GM23338 (cell line): ENCODE measurements around the gene GABARAPL1. TPM values are rescaled to one million over a fixed set of nuclear protein-coding genes. Genes with fewer than 3 reads are reported as not detected.

Experiments used
- ATAC-seq: fragments of 200-7000 bp; cut with Tn5 transposase; 3 replicates; pipeline ENCODE4 v1.9.1; 2020
- DNase-seq: peaks from one replicate; pipeline ENCODE4 v3.0.0-alpha.2; 2015; ENCODE audit warnings: low spot score
- H2AFZ ChIP-seq: fragments of 200-600 bp; sonication (generic); 2 replicates; pipeline ENCODE4 v1.8.0; 2016; ENCODE audit warnings: antibody characterized with exemption, mild to moderate bottlenecking, moderate library complexity
- H3F3A ChIP-seq: fragments of 200-600 bp; sonication (generic); replicated peaks from 2 replicates; pipeline ENCODE4 v1.8.0; 2017; ENCODE audit warnings: antibody characterized with exemption, mixed run types, low read depth
- H3K27ac ChIP-seq: fragments of 200-600 bp; sonication (generic); 2 replicates; pipeline ENCODE4 v1.6.1; 2016; ENCODE audit warnings: low read depth
- H3K27me3 ChIP-seq: fragments of 200-600 bp; sonication (generic); 2 replicates; pipeline ENCODE4 v1.8.0; 2016; ENCODE audit warnings: mild to moderate bottlenecking, mixed run types, moderate library complexity; ENCODE audit not compliant: insufficient read depth
- H3K36me3 ChIP-seq: fragments of 200-600 bp; sonication (generic); 2 replicates; pipeline ENCODE4 v1.8.0; 2016; ENCODE audit warnings: mild to moderate bottlenecking; ENCODE audit not compliant: insufficient read depth
- H3K4me1 ChIP-seq: fragments of 200-600 bp; sonication (generic); 2 replicates; pipeline ENCODE4 v1.8.0; 2016; ENCODE audit warnings: mild to moderate bottlenecking, moderate library complexity; ENCODE audit not compliant: insufficient read depth
- H3K4me2 ChIP-seq: fragments of 200-600 bp; sonication (generic); 2 replicates; pipeline ENCODE4 v1.7.1; 2017; ENCODE audit warnings: mixed run types
- H3K4me3 ChIP-seq: fragments of 200-600 bp; sonication (generic); 2 replicates; pipeline ENCODE4 v1.6.1; 2016; ENCODE audit warnings: mixed run types
- H3K79me2 ChIP-seq: fragments of 200-600 bp; sonication (generic); replicated peaks from 2 replicates; pipeline ENCODE4 v1.8.0; 2017; ENCODE audit warnings: mild to moderate bottlenecking; ENCODE audit not compliant: insufficient read depth
- H3K9me2 ChIP-seq: fragments of 200-600 bp; sonication (generic); 2 replicates; pipeline ENCODE4 v1.8.0; 2017; ENCODE audit not compliant: insufficient read depth
- H4K20me1 ChIP-seq: fragments of 200-600 bp; sonication (generic); replicated peaks from 2 replicates; pipeline ENCODE4 v1.8.0; 2017; ENCODE audit warnings: mild to moderate bottlenecking; ENCODE audit not compliant: insufficient read depth
- H3K27ac Mint-ChIP-seq: 2 replicates; pipeline ENCODE4 v1.8.0; 2020; ENCODE audit warnings: inconsistent platforms, mild to moderate bottlenecking, moderate library complexity, mixed read lengths
- H3K27me3 Mint-ChIP-seq: 3 replicates; pipeline ENCODE4 v1.8.0; 2022; ENCODE audit warnings: low read depth, mild to moderate bottlenecking, moderate library complexity, mixed read lengths, inconsistent platforms; ENCODE audit not compliant: insufficient read depth, poor library complexity
- H3K36me3 Mint-ChIP-seq: 3 replicates; pipeline ENCODE4 v1.8.0; 2021; ENCODE audit warnings: low read depth, mild to moderate bottlenecking, inconsistent platforms, moderate library complexity, mixed read lengths
- H3K4me1 Mint-ChIP-seq: 3 replicates; pipeline ENCODE4 v1.8.0; 2020; ENCODE audit warnings: mild to moderate bottlenecking, inconsistent platforms, mixed read lengths
- H3K4me3 Mint-ChIP-seq: 3 replicates; pipeline ENCODE4 v1.8.0; 2021; ENCODE audit warnings: moderate library complexity, mild to moderate bottlenecking, inconsistent platforms, mixed read lengths
- H3K9me3 Mint-ChIP-seq: 3 replicates; pipeline ENCODE4 v1.8.0; 2020; ENCODE audit warnings: moderate library complexity, mild to moderate bottlenecking, inconsistent platforms, mixed read lengths
- CREB1 ChIP-seq: fragments of 250-450 bp; sonication (Bioruptor Pico); IDR thresholded peaks from 2 replicates; pipeline ENCODE4 v1.5.0; 2020; ENCODE audit warnings: low read depth, mild to moderate bottlenecking, moderate library complexity
- EZH2 ChIP-seq: fragments of 200-600 bp; sonication (generic); IDR thresholded peaks from one replicate; pipeline ENCODE4 v1.8.0; 2017; ENCODE audit warnings: antibody characterized with exemption, mild to moderate bottlenecking, low read depth; ENCODE audit not compliant: unreplicated experiment
- EZH2phosphoT487 ChIP-seq: fragments of 200-600 bp; sonication (generic); IDR thresholded peaks from one replicate; pipeline ENCODE4 v1.8.1; 2018; ENCODE audit warnings: antibody characterized with exemption; ENCODE audit not compliant: unreplicated experiment
- JUNB ChIP-seq: IDR thresholded peaks from one replicate; pipeline ENCODE4 v1.6.1; 2016; ENCODE audit warnings: antibody characterized with exemption; ENCODE audit not compliant: unreplicated experiment
- NANOG ChIP-seq: IDR thresholded peaks from 2 replicates; pipeline ENCODE4 v1.6.1; 2016; ENCODE audit warnings: antibody characterized with exemption, borderline replicate concordance
- POLR2AphosphoS5 ChIP-seq: IDR thresholded peaks from 2 replicates; pipeline ENCODE4 v1.6.1; 2016; ENCODE audit warnings: antibody characterized with exemption, low read depth
- STAT1 ChIP-seq: IDR thresholded peaks from one replicate; pipeline ENCODE4 v1.6.1; 2016; ENCODE audit warnings: antibody characterized with exemption; ENCODE audit not compliant: unreplicated experiment
- ZNF114 ChIP-seq: fragments of 250-450 bp; sonication (Bioruptor Pico); IDR thresholded peaks from 2 replicates; pipeline ENCODE4 v1.5.0; 2020; ENCODE audit warnings: mild to moderate bottlenecking, moderate library complexity
- ZNF331 ChIP-seq: fragments of 250-450 bp; sonication (Bioruptor Pico); IDR thresholded peaks from 2 replicates; pipeline ENCODE4 v1.5.0; 2020; ENCODE audit warnings: low read depth, mild to moderate bottlenecking, moderate library complexity
- ZNF462 ChIP-seq: fragments of 250-450 bp; sonication (Bioruptor Pico); IDR thresholded peaks from 2 replicates; pipeline ENCODE4 v1.5.0; 2020; ENCODE audit warnings: mild to moderate bottlenecking, moderate library complexity
- polyA plus RNA-seq: library from polyadenylated mRNA; unstranded; fragments of >200 nt; fragmentation: Nextera tagmentation; extraction: Ambion mirVana; gene quantifications from 2 replicates; pipeline ENCODE4 v1.2.1, GENCODE V29; 2016
- total RNA-seq: library from RNA; depleted of rRNA; stranded (reverse); fragments of >200 nt; shearing (Covaris generic); gene quantifications from 2 replicates; pipeline ENCODE4 v1.2.3, GENCODE V29; 2014
- TF ChIP-seq, protein P1 (sequence below): IDR thresholded peaks from one replicate; pipeline ENCODE4 v1.6.1; 2018; ENCODE audit warnings: antibody characterized with exemption; ENCODE audit not compliant: unreplicated experiment
- TF ChIP-seq, protein P2 (sequence below): IDR thresholded peaks from 2 replicates; pipeline ENCODE4 v1.6.1; 2016; ENCODE audit warnings: antibody characterized with exemption
- TF ChIP-seq, protein P3 (sequence below), 2 experiments: fragments of 200-600 bp in 1 of 2; sonication (generic) in 1 of 2; conservative IDR thresholded peaks; 2 replicates each; pipeline versions ENCODE4 v1.5.1 to v1.6.1; 2016 to 2017; ENCODE audit warnings: antibody characterized with exemption in 2 of 2, low read depth in 2 of 2, mild to moderate bottlenecking in 2 of 2, moderate library complexity in 1 of 2

The GABARAPL1 gene
- total and polyA plus RNA-seq, 2 experiments from 2014 or later = 35.7 to 77.8 TPM

- Histone ChIP-seq H3K27me3 (no peaks in the 10 kb centered on the region), H2AFZ (no peak overlapping the region), H3K27ac (no peak overlapping the region), H3K9me2 (no peaks in the 10 kb centered on the region), H3F3A (no peaks in the 10 kb centered on the region), H3K79me2 (peaks cover 41% of the 10 kb centered on the region), H3K4me1 (peaks cover 17% of the 10 kb centered on the region), H4K20me1 (0 out of 2 replicates have a peak, but pooled peaks cover 2% of the 10 kb centered on the region), H3K36me3 (peaks cover 3% of the 10 kb centered on the region; the same call in 1 of the 2 replicates), H3K4me2 (peak overlapping the region; percentile 87), H3K4me3 (peak overlapping the region; percentile 95; the same call in 1 of the 2 replicates)
- DNase-seq (no peak), ATAC-seq (no peak)
- Mint-ChIP-seq H3K36me3 (peaks cover 12% of the 10 kb centered on the region), H3K4me1 (peaks cover 18% of the 10 kb centered on the region), H3K27me3 (peaks cover 11% of the 10 kb centered on the region), H3K4me3 (peak overlapping the region; percentile 95), H3K9me3 (no peaks in the 10 kb centered on the region; the same call in 2 of the 3 replicates), H3K27ac (peak overlapping the region; percentile 74; the same call in 1 of the 2 replicates)
- TF ChIP-seq, protein P1, sequence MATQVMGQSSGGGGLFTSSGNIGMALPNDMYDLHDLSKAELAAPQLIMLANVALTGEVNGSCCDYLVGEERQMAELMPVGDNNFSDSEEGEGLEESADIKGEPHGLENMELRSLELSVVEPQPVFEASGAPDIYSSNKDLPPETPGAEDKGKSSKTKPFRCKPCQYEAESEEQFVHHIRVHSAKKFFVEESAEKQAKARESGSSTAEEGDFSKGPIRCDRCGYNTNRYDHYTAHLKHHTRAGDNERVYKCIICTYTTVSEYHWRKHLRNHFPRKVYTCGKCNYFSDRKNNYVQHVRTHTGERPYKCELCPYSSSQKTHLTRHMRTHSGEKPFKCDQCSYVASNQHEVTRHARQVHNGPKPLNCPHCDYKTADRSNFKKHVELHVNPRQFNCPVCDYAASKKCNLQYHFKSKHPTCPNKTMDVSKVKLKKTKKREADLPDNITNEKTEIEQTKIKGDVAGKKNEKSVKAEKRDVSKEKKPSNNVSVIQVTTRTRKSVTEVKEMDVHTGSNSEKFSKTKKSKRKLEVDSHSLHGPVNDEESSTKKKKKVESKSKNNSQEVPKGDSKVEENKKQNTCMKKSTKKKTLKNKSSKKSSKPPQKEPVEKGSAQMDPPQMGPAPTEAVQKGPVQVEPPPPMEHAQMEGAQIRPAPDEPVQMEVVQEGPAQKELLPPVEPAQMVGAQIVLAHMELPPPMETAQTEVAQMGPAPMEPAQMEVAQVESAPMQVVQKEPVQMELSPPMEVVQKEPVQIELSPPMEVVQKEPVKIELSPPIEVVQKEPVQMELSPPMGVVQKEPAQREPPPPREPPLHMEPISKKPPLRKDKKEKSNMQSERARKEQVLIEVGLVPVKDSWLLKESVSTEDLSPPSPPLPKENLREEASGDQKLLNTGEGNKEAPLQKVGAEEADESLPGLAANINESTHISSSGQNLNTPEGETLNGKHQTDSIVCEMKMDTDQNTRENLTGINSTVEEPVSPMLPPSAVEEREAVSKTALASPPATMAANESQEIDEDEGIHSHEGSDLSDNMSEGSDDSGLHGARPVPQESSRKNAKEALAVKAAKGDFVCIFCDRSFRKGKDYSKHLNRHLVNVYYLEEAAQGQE = no peak
- TF ChIP-seq ZNF114 (CRISPR knock-in tag) (no peak), ZNF331 (CRISPR knock-in tag) (no peak), EZH2 (no peak), ZNF462 (no peak), JUNB (no peak), NANOG (no peak), CREB1 (CRISPR knock-in tag) (no peak), POLR2AphosphoS5 (no peak), STAT1 (no peak), EZH2phosphoT487 (no peak)
- TF ChIP-seq, protein P2, sequence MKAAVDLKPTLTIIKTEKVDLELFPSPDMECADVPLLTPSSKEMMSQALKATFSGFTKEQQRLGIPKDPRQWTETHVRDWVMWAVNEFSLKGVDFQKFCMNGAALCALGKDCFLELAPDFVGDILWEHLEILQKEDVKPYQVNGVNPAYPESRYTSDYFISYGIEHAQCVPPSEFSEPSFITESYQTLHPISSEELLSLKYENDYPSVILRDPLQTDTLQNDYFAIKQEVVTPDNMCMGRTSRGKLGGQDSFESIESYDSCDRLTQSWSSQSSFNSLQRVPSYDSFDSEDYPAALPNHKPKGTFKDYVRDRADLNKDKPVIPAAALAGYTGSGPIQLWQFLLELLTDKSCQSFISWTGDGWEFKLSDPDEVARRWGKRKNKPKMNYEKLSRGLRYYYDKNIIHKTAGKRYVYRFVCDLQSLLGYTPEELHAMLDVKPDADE = no peak
- TF ChIP-seq, protein P3, sequence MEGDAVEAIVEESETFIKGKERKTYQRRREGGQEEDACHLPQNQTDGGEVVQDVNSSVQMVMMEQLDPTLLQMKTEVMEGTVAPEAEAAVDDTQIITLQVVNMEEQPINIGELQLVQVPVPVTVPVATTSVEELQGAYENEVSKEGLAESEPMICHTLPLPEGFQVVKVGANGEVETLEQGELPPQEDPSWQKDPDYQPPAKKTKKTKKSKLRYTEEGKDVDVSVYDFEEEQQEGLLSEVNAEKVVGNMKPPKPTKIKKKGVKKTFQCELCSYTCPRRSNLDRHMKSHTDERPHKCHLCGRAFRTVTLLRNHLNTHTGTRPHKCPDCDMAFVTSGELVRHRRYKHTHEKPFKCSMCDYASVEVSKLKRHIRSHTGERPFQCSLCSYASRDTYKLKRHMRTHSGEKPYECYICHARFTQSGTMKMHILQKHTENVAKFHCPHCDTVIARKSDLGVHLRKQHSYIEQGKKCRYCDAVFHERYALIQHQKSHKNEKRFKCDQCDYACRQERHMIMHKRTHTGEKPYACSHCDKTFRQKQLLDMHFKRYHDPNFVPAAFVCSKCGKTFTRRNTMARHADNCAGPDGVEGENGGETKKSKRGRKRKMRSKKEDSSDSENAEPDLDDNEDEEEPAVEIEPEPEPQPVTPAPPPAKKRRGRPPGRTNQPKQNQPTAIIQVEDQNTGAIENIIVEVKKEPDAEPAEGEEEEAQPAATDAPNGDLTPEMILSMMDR (conservative IDR thresholded peaks at IDR 0.05; ENCODE audit: low read depth in 2 of 2) = no peak
These were observed 2.2 kb downstream of the GABARAPL1 start for GRCh38 chr12:10214895-10215267.
